LNCaP clone FGC (cell line): ENCODE results near the gene TNFRSF21.

Experiments used
- DNase-seq: peaks from one replicate; pipeline ENCODE4 v3.0.0-alpha.2; 2011; ENCODE audit warnings: low read depth
- H3K4me3 ChIP-seq: 2 replicates; pipeline ENCODE4 v1.5.1; 2011; ENCODE audit warnings: mild to moderate bottlenecking, low read depth, low read length, control low read depth
- TF ChIP-seq, protein P1 (sequence below): IDR thresholded peaks from 2 replicates; pipeline ENCODE4 v1.5.1; 2012; ENCODE audit warnings: mild to moderate bottlenecking; ENCODE audit not compliant: control insufficient read depth, insufficient read depth; ENCODE audit errors: extremely low read depth

Gene TNFRSF21

DNA sequence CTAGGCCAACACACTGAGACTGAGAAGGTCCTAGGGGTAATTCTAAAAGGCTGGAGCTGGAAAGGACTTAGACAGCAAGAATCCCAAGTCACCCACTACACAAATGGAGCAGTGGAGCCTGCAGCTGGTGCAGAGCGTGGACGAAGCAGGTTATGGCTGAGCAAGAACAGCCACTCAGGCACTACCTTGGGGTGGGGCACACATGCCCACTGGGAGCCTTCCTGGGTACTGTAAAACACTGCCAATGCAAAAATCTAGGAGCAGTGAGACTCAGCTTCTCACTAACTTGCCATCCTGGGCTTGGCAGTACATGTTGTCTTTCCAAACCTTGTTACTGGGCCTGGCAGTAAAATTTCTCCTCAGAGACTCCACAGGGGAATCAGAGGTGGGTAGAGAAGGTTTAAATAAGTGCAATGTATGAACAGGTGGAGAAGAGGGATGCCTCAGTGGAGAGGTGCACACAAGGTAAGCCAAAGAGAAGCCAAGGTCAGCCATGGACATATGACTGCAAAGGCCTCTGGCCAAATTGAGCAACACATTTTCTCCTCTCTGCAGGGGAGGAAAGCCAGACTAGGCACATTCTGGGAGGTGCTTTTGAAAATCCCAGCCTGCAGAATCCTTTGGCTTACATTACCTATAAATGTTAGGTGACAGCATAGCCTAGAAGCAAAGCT is 105.6 kb downstream of the TNFRSF21 start:
- TF ChIP-seq, protein P1, sequence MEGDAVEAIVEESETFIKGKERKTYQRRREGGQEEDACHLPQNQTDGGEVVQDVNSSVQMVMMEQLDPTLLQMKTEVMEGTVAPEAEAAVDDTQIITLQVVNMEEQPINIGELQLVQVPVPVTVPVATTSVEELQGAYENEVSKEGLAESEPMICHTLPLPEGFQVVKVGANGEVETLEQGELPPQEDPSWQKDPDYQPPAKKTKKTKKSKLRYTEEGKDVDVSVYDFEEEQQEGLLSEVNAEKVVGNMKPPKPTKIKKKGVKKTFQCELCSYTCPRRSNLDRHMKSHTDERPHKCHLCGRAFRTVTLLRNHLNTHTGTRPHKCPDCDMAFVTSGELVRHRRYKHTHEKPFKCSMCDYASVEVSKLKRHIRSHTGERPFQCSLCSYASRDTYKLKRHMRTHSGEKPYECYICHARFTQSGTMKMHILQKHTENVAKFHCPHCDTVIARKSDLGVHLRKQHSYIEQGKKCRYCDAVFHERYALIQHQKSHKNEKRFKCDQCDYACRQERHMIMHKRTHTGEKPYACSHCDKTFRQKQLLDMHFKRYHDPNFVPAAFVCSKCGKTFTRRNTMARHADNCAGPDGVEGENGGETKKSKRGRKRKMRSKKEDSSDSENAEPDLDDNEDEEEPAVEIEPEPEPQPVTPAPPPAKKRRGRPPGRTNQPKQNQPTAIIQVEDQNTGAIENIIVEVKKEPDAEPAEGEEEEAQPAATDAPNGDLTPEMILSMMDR, result no peak
- no peak overlapping the region for H3K4me3 ChIP-seq
- no peak for DNase-seq

DNA sequence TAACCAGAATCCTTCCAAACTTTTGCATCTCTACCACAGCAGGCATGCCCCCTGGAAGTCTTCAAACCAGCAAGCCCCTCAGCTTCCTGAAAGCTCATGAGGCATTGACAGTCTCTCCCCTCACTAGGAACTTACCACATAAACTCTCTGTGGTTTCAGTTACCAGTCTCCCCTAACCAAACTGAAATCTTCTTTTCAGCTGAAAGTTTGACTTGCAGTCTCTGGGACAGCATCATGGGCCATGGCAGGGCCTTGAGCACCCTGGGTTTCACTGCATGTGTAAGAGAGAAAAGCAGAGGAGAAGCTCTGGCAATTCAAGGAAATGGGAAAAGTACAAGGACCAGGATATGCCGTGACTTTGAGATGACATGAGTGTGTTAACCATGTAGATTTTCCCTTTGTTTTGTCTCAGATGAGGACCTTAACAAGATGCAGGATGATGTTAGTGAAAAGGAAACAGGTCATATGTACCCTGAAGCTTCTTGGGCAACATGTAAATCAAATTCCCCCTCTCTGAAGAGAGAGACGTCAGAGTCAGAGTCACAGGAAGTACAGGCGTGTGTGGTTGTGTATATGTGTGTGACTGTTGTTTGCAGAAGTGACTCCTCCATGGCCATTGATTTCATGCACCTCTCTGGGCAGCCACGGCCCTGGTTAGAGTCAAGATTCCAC is 106.3 kb downstream of the TNFRSF21 start:
- TF ChIP-seq, protein P1, result no peak
- H3K4me3 ChIP-seq, result no peak overlapping the region

DNA sequence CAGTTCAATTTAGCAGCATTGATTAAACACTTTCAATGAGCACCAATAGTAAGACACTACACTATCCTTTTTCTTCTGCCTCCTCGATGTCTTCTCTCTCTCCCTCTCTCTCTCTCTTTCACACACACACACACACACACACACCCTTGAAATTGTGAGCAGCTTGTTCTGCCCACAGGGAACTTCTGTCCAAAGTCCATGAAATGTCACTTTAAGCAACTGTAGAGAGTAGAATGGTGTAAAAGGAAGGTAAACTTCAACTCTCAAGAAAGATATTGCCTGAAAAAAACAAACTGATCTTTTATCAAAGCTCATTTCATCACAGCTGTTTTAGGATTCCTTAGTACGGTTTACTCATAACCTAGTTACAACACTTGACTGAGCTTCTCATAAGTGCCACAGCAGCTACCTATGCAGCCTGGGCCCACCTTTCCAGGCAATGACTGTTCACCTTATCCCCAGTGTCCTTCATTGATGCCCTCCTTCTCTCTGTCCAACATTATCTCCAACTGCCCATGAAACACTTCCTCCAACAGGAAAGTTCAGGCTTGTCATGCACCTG is 107.0 kb downstream of the TNFRSF21 start:
- TF ChIP-seq, protein P1, result no peak
- H3K4me3 ChIP-seq, result no peak overlapping the region
- DNase-seq, result no peak

More for the DNA sequence above, 106.3 kb downstream of the TNFRSF21 start:
- no peak for DNase-seq

DNA sequence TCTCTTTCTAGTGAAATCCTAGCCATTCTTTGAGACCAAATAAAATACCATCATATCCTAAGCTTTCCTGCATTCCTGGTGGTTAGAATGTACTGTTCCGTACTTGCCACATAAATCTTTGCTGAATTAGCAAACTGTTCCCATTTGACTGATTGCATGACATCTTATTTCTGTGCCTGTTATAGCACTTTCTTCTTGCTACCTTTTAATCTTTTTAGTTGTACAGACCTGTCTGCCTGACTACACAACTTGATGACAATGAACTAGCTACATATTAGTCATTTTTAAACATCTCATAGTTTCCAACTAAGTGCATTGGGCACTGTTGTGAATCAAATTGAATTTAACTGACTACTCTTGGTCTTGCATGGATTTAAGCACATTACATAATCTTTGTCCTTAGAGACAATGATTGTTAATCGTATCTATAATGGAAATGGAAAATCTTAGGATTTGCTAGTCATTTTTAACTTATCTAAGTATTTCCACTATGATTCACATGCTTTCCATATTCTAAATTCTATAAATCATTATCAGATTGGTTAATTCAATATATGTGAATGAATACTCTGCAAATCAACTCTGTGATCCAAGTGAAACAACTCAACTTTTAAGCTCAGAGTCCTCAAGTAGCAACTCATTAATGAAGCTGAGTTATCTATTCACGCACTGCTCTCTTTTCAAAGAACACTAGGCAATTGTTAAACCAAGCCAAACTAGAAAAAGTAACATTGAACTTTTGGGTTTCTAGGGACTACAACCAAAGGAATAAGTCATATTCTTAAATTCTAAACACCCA is 109.0 kb downstream of the TNFRSF21 start:
- DNase-seq, result no peak
- H3K4me3 ChIP-seq, result no peak overlapping the region
- TF ChIP-seq, protein P1, result no peak

DNA sequence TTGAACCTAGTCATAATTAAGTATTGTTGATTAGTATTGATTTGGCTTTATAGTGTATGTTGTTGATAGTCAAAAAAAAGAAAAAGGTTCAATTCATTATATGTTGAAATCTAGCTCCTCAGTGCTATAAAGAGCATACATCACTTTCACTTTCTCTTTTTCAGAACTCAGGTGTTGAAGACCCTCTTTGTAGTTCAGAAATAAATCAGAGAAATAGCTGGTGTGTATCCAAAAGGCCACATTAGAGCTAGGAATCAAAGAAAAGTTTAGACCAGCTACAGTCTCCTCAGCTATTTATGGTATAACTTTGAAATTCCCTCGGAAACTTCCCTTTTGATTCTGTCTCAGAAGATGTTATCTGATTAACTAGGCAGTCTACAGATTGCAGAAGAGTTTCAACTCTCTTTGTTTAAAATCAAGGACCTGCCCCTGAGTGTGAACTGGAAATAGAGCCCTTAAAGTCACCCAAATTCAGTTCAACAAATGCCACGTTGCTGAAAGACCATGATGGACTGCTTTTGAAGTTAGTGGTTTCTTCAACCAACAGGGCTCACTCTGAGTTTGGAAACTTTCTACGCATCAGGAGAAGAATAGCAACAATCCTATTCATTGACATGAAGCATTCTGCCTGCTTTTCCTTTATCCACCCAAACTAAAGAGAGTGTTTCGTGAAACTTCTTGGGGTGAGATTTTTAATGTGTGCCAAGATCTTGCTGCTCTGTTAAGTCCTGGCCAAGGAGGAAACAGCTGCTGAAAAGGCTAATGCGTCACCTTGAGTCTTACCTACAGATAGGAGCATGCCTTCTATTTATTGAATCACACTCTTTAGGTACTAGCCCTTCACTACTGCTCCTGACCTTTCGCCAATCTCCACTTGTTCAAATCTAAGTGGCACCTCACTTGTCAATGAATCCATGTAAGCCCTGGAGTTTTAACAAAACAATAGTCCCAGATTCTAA is 111.7 kb downstream of the TNFRSF21 start:
- TF ChIP-seq, protein P1, result no peak
- no peak overlapping the region for H3K4me3 ChIP-seq
- no peak for DNase-seq

DNA sequence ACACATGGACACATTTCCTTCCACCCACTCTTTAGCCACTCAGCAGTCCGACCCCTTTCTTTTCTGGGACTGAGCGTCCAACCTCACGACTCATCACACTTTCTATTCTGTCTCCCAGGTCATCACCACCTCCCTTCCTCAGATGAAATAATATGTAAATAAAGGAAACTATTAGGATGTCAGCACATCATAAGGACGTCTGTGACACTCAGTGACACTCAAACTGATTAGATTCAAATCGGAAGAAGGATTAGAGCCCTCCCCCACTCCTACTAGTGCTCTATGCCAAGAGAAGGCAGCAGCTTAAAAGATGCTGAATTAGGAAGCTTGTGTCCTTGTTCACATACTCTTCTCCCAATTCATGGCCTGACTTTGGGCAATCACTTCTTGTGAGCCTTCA is 113.6 kb downstream of the TNFRSF21 start:
- TF ChIP-seq, protein P1, result no peak
- no peak overlapping the region for H3K4me3 ChIP-seq
- no peak for DNase-seq
